ENCODE measurements around the gene CLN6.

DNA sequence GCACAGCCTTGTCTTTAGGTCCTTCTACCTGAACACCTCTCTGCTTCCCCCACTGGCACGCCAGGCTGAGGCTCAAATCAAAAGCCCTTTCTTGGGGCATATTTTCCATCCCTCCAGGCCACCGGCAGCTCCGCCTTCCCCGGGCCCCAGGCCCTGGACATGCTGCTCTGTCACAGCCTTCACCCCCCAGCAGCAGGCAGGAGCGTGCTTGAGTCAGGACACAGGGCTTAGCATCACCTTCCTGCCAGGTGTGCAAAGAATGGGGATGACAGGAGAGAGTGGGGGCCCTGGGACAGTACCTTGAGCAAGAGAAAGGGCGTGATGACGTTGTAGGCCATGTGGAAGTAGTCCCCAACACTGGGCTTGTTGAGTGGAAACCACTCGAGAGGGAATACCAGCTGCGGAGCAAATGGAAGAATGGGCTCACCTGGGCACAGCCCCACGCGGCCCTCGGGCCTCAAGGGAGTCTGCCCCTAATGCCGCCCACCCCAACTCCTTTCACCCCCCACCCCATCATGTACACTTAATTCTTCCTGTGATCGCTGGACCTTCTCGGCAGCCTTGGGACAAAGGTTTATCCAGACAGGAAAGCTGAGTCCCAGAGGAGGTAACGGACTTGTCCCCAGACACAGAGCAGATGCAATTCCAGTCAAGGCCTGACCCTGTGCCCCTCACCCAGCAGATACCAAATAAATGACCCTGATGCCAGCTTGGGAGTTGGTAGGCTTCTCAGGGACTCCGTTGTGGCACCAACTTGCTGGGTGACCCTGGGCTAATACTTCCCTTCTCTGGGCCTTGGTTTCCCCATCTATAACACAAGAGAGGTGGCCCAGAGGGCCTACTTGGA lies 15.3 kb downstream of the CLN6 start:
- TF ChIP-seq ETV5 (CRISPR knock-in tag; IDR thresholded peaks at IDR 0.05; ENCODE audit: low read depth) (no peak), POLR2AphosphoS5 (IDR thresholded peaks at IDR 0.05; ENCODE audit: control insufficient read depth, insufficient read depth, low read depth, low read length) (no peak), ZNF140 (CRISPR knock-in tag; IDR thresholded peaks at IDR 0.05) (no peak), KLF10 (CRISPR knock-in tag; IDR thresholded peaks at IDR 0.05) (no peak), FOS (IDR thresholded peaks at IDR 0.05; ENCODE audit: extremely low read depth, insufficient read length) (no peak), CEBPZ (IDR thresholded peaks at IDR 0.05; ENCODE audit: borderline replicate concordance, low read depth, low read length) (no peak)
- TF ChIP-seq, protein P1, sequence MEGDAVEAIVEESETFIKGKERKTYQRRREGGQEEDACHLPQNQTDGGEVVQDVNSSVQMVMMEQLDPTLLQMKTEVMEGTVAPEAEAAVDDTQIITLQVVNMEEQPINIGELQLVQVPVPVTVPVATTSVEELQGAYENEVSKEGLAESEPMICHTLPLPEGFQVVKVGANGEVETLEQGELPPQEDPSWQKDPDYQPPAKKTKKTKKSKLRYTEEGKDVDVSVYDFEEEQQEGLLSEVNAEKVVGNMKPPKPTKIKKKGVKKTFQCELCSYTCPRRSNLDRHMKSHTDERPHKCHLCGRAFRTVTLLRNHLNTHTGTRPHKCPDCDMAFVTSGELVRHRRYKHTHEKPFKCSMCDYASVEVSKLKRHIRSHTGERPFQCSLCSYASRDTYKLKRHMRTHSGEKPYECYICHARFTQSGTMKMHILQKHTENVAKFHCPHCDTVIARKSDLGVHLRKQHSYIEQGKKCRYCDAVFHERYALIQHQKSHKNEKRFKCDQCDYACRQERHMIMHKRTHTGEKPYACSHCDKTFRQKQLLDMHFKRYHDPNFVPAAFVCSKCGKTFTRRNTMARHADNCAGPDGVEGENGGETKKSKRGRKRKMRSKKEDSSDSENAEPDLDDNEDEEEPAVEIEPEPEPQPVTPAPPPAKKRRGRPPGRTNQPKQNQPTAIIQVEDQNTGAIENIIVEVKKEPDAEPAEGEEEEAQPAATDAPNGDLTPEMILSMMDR (IDR thresholded peaks at IDR 0.05 in 2 of 3, conservative IDR thresholded peaks at IDR 0.05 in 1 of 3; ENCODE audit: insufficient read depth in 2 of 3, low read depth in 1 of 3, low read length in 3 of 3), result no peak
- TF ChIP-seq, protein P2, sequence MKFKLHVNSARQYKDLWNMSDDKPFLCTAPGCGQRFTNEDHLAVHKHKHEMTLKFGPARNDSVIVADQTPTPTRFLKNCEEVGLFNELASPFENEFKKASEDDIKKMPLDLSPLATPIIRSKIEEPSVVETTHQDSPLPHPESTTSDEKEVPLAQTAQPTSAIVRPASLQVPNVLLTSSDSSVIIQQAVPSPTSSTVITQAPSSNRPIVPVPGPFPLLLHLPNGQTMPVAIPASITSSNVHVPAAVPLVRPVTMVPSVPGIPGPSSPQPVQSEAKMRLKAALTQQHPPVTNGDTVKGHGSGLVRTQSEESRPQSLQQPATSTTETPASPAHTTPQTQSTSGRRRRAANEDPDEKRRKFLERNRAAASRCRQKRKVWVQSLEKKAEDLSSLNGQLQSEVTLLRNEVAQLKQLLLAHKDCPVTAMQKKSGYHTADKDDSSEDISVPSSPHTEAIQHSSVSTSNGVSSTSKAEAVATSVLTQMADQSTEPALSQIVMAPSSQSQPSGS (CRISPR knock-in tag; IDR thresholded peaks at IDR 0.05), result no peak
- TF ChIP-seq, protein P3, sequence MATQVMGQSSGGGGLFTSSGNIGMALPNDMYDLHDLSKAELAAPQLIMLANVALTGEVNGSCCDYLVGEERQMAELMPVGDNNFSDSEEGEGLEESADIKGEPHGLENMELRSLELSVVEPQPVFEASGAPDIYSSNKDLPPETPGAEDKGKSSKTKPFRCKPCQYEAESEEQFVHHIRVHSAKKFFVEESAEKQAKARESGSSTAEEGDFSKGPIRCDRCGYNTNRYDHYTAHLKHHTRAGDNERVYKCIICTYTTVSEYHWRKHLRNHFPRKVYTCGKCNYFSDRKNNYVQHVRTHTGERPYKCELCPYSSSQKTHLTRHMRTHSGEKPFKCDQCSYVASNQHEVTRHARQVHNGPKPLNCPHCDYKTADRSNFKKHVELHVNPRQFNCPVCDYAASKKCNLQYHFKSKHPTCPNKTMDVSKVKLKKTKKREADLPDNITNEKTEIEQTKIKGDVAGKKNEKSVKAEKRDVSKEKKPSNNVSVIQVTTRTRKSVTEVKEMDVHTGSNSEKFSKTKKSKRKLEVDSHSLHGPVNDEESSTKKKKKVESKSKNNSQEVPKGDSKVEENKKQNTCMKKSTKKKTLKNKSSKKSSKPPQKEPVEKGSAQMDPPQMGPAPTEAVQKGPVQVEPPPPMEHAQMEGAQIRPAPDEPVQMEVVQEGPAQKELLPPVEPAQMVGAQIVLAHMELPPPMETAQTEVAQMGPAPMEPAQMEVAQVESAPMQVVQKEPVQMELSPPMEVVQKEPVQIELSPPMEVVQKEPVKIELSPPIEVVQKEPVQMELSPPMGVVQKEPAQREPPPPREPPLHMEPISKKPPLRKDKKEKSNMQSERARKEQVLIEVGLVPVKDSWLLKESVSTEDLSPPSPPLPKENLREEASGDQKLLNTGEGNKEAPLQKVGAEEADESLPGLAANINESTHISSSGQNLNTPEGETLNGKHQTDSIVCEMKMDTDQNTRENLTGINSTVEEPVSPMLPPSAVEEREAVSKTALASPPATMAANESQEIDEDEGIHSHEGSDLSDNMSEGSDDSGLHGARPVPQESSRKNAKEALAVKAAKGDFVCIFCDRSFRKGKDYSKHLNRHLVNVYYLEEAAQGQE (IDR thresholded peaks at IDR 0.05; ENCODE audit: borderline replicate concordance), result no peak
- TF ChIP-seq, protein P3 (CRISPR knock-in tag; IDR thresholded peaks at IDR 0.05; ENCODE audit: low read depth), result no peak
